ENCODE results near the gene ADGRG2. TPM values are rescaled to one million over a fixed set of nuclear protein-coding genes. Genes with fewer than 3 reads are reported as not detected.

Gene ADGRG2
- total RNA-seq, 1 experiment from 2014 or later = 0.09 TPM

DNA sequence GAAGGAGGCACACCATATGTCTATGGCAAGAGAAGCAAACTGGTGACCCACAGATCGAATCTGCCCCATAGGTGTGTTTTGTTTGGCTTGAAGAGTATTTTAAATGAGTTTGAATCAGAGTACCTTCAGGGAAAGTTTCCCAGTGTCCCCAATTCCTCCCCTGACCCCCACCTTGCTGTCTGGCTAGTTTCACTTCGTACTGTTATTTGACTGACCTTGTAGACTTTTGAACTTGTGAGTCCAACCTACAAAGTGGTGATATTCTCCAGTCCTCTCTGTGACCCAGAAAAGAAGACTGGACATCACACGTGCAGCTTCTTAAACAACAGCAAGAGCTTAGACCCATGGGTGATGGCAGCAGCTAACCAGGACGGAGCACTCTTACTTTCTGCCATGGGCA is 177.8 kb downstream of the ADGRG2 start:
- Mint-ChIP-seq H3K36me3 (ENCODE audit: insufficient read depth, unreplicated experiment) (no peaks in the 10 kb centered on the region), H3K4me3 (ENCODE audit: low read depth, unreplicated experiment) (no peak overlapping the region), H3K4me1 (ENCODE audit: low read depth, unreplicated experiment) (no peaks in the 10 kb centered on the region), H3K27me3 (ENCODE audit: unreplicated experiment) (no peaks in the 10 kb centered on the region), H3K27ac (ENCODE audit: unreplicated experiment) (no peak overlapping the region), H3K9me3 (ENCODE audit: low read depth, unreplicated experiment) (no peaks in the 10 kb centered on the region)
- TF ChIP-seq, protein P1, sequence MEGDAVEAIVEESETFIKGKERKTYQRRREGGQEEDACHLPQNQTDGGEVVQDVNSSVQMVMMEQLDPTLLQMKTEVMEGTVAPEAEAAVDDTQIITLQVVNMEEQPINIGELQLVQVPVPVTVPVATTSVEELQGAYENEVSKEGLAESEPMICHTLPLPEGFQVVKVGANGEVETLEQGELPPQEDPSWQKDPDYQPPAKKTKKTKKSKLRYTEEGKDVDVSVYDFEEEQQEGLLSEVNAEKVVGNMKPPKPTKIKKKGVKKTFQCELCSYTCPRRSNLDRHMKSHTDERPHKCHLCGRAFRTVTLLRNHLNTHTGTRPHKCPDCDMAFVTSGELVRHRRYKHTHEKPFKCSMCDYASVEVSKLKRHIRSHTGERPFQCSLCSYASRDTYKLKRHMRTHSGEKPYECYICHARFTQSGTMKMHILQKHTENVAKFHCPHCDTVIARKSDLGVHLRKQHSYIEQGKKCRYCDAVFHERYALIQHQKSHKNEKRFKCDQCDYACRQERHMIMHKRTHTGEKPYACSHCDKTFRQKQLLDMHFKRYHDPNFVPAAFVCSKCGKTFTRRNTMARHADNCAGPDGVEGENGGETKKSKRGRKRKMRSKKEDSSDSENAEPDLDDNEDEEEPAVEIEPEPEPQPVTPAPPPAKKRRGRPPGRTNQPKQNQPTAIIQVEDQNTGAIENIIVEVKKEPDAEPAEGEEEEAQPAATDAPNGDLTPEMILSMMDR (IDR thresholded peaks at IDR 0.05; ENCODE audit: unreplicated experiment) = no peak
- no peak for DNase-seq
- no TSS peak for BruUV-seq (replicated peaks)
- CTCF ChIA-PET = no interaction called here
- intact Hi-C loops (cut with micrococcal nuclease; ENCODE audit: unreplicated experiment) = no loop called here

DNA sequence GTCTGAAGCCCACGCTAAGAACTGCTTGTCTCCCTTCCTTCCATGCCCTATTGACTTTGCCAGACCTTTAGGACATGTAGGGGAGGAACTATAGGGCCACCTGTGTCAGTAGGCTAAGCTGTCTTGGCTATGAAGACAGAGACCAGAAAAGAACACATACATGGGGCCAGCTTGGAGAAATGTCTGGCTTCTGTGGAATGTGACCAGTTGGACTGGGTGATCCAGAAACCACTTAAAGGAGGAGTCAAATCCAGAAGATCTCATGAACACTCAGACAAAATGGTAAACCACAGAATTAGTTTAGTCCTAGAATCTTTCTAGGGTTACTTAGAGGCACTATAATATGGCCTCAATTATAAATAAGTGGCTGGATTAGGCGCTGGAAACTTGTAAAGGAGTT is 180.4 kb downstream of the ADGRG2 start:
- H3K9me3 Mint-ChIP-seq (ENCODE audit: low read depth, unreplicated experiment) = no peaks in the 10 kb centered on the region
- intact Hi-C loops (cut with micrococcal nuclease; ENCODE audit: unreplicated experiment) = no loop called here
- H3K4me1 Mint-ChIP-seq (ENCODE audit: low read depth, unreplicated experiment) = no peaks in the 10 kb centered on the region
- H3K27ac Mint-ChIP-seq (ENCODE audit: unreplicated experiment) = no peak overlapping the region
- no TSS peak for BruUV-seq (replicated peaks)
- TF ChIP-seq, protein P1 (IDR thresholded peaks at IDR 0.05; ENCODE audit: unreplicated experiment) = no peak
- CTCF ChIA-PET = no interaction called here
- DNase-seq = no peak
- H3K36me3 Mint-ChIP-seq (ENCODE audit: insufficient read depth, unreplicated experiment) = peaks cover 10% of the 10 kb centered on the region
- H3K27me3 Mint-ChIP-seq (ENCODE audit: unreplicated experiment) = no peaks in the 10 kb centered on the region
- no peak overlapping the region for H3K4me3 Mint-ChIP-seq (ENCODE audit: low read depth, unreplicated experiment)

Other genes starting within 250 kb of the ADGRG2 start
- 44.7 and 47.6 TPM in 2 replicates for gene PHKA2, start 138.4 kb downstream of the ADGRG2 start, total RNA-seq (2022)
- 234 and 241 TPM in 2 replicates for gene PDHA1, start 221.5 kb upstream of the ADGRG2 start, total RNA-seq (2022)

Measured in Calu3 (cell line).